ENCODE results near the gene KCNH6.

KCNH6 gene

GRCh38 chr17:63515426-63515825 lies 7.7 kb upstream of the KCNH6 start:
- ATAC-seq (ENCODE audit: insufficient read depth, low read depth) (no peak), DNase-seq (no peak)
- Histone ChIP-seq H4K20me1 (ENCODE audit: insufficient read depth, low read length) (peaks cover 18% of the 10 kb centered on the region), H2AFZ (ENCODE audit: low read depth, low read length) (no peak overlapping the region), H3K4me1 (ENCODE audit: insufficient read depth, low read length) (no peaks in the 10 kb centered on the region), H3K4me3 (ENCODE audit: low read depth in 1 of 2, low read length in 2 of 2) (no peak overlapping the region), H3K27me3 (ENCODE audit: insufficient read depth, low read length, poor library complexity) (no peaks in the 10 kb centered on the region), H3K9ac (ENCODE audit: low read depth, low read length) (no peak overlapping the region), H3K9me3 (ENCODE audit: insufficient read depth, low read length, severe bottlenecking) (no peaks in the 10 kb centered on the region), H3K36me3 (ENCODE audit: insufficient read depth, low read length) (no peaks in the 10 kb centered on the region), H3K4me2 (ENCODE audit: insufficient read depth, low read length) (no peak overlapping the region), H3K27ac (ENCODE audit: low read length) (no peak overlapping the region), H3K79me2 (ENCODE audit: insufficient read depth, low read length) (no peaks in the 10 kb centered on the region)
- no peak for TF ChIP-seq CTCF (IDR thresholded peaks at IDR 0.05; ENCODE audit: borderline replicate concordance, extremely low read depth, low read length, poor library complexity, severe bottlenecking)
- TF ChIP-seq EZH2 (IDR thresholded peaks at IDR 0.05; ENCODE audit: borderline replicate concordance, low read depth, low read length, severe bottlenecking): no peak

- TF ChIP-seq CTCF (IDR thresholded peaks at IDR 0.05; ENCODE audit: borderline replicate concordance, extremely low read depth, low read length, poor library complexity, severe bottlenecking) (no peak), EZH2 (IDR thresholded peaks at IDR 0.05; ENCODE audit: borderline replicate concordance, low read depth, low read length, severe bottlenecking) (no peak)
- Histone ChIP-seq H3K4me3 (ENCODE audit: low read depth in 1 of 2, low read length in 2 of 2) (no peak overlapping the region), H3K27me3 (ENCODE audit: insufficient read depth, low read length, poor library complexity) (no peaks in the 10 kb centered on the region), H2AFZ (ENCODE audit: low read depth, low read length) (no peak overlapping the region), H3K9ac (ENCODE audit: low read depth, low read length) (no peak overlapping the region), H3K4me1 (ENCODE audit: insufficient read depth, low read length) (no peaks in the 10 kb centered on the region), H3K4me2 (ENCODE audit: insufficient read depth, low read length) (no peak overlapping the region), H3K36me3 (ENCODE audit: insufficient read depth, low read length) (no peaks in the 10 kb centered on the region), H3K27ac (ENCODE audit: low read length) (no peak overlapping the region), H4K20me1 (ENCODE audit: insufficient read depth, low read length) (peaks cover 15% of the 10 kb centered on the region), H3K9me3 (ENCODE audit: insufficient read depth, low read length, severe bottlenecking) (no peaks in the 10 kb centered on the region), H3K79me2 (ENCODE audit: insufficient read depth, low read length) (no peaks in the 10 kb centered on the region)
- ATAC-seq (ENCODE audit: insufficient read depth, low read depth) (no peak), DNase-seq (no peak)
Measured at GRCh38 chr17:63516910-63517824, 6.0 kb upstream of the KCNH6 start.

GRCh38 chr17:63517825-63518534 lies 5.2 kb upstream of the KCNH6 start:
- no peak overlapping the region for H3K9ac ChIP-seq (ENCODE audit: low read depth, low read length)
- H3K27ac ChIP-seq (ENCODE audit: low read length): no peak overlapping the region
- no peaks in the 10 kb centered on the region for H3K27me3 ChIP-seq (ENCODE audit: insufficient read depth, low read length, poor library complexity)
- no peak overlapping the region for H3K4me2 ChIP-seq (ENCODE audit: insufficient read depth, low read length)
- no peak overlapping the region for H3K4me3 ChIP-seq (ENCODE audit: low read depth in 1 of 2, low read length in 2 of 2)
- no peak overlapping the region for H2AFZ ChIP-seq (ENCODE audit: low read depth, low read length)
- TF ChIP-seq CTCF (IDR thresholded peaks at IDR 0.05; ENCODE audit: borderline replicate concordance, extremely low read depth, low read length, poor library complexity, severe bottlenecking) (no peak), EZH2 (IDR thresholded peaks at IDR 0.05; ENCODE audit: borderline replicate concordance, low read depth, low read length, severe bottlenecking) (no peak)
- H4K20me1 ChIP-seq (ENCODE audit: insufficient read depth, low read length): peaks cover 20% of the 10 kb centered on the region
- no peak for ATAC-seq (ENCODE audit: insufficient read depth, low read depth)
- H3K9me3 ChIP-seq (ENCODE audit: insufficient read depth, low read length, severe bottlenecking): no peaks in the 10 kb centered on the region
- H3K36me3 ChIP-seq (ENCODE audit: insufficient read depth, low read length): no peaks in the 10 kb centered on the region
- H3K79me2 ChIP-seq (ENCODE audit: insufficient read depth, low read length): no peaks in the 10 kb centered on the region
- H3K4me1 ChIP-seq (ENCODE audit: insufficient read depth, low read length): no peaks in the 10 kb centered on the region
- no peak for DNase-seq

Data from DND-41 (cell line).